Measurements from ENCODE around the gene MAGI2. TPM values are rescaled to one million over a fixed set of nuclear protein-coding genes. Genes with fewer than 3 reads are reported as not detected.

The MAGI2 gene
- polyA plus RNA-seq, 3 donors = 0.03 to 0.11 TPM; not detected in 1

DNA sequence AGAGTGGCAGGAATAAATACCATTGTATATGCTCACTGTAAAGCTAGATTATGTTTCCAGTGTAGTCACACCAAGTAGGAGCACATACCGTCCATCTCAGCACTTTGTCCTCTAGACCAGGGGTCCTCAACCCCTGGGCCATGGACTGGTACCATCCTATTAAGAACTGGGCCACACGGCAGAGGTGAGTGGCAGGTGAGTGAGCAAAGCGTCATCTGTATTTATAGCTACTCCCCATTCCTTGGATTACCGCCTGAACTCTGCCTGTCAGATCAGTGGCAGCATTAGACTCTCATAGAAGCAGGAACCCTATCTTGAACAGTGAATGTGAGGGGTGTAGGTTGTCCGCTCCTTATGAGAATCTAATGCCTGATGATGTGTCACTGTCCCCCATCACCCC, 735.3 kb downstream of the MAGI2 start:
- intact Hi-C loops (cut with micrococcal nuclease) = no loop called here
- Histone ChIP-seq H3K36me3 (replicated peaks in 1 of 2; ENCODE audit: control insufficient read depth in 1 of 2, insufficient read depth in 2 of 2, low read length in 2 of 2) (no peaks in the 10 kb centered on the region), H4K20me1 (ENCODE audit: insufficient read depth, low read length) (no peaks in the 10 kb centered on the region), H3K9me3 (replicated peaks in 1 of 2; ENCODE audit: control insufficient read depth in 1 of 2, insufficient read depth in 1 of 2, low read length in 2 of 2) (peaks cover 0 to 8% of the 10 kb centered on the region in 2 donors), H3K4me3 (replicated peaks in 1 of 3; ENCODE audit: low read depth in 2 of 3, low read length in 3 of 3) (no peak overlapping the region), H2AFZ (ENCODE audit: insufficient read depth, low read depth, low read length, poor library complexity, severe bottlenecking) (no peak overlapping the region), H3K4me2 (replicated peaks; ENCODE audit: extremely low read depth, low read length, poor library complexity, severe bottlenecking) (no peak overlapping the region), H3K9ac (ENCODE audit: insufficient read depth, low read length, poor library complexity, severe bottlenecking) (no peak overlapping the region), H3K4me1 (ENCODE audit: control insufficient read depth in 1 of 2, insufficient read depth in 2 of 2, low read length in 2 of 2) (no peaks in the 10 kb centered on the region), H3K27ac (ENCODE audit: low read depth in 1 of 2, low read length in 2 of 2) (no peak overlapping the region), H3K27me3 (ENCODE audit: control insufficient read depth in 2 of 2, insufficient read depth in 2 of 2, low read length in 2 of 2) (no peaks in the 10 kb centered on the region), H3K79me2 (ENCODE audit: insufficient read depth, low read length) (no peaks in the 10 kb centered on the region)
- WGBS (ENCODE audit: insufficient coverage) = 90% methylated on average over 2 of the region's 5 CpGs
- Mint-ChIP-seq H3K4me1 (no peaks in the 10 kb centered on the region), H3K36me3 (no peaks in the 10 kb centered on the region), H3K9me3 (peaks cover 0 to 7% (median 3%) of the 10 kb centered on the region in 7 donors), H3K27me3 (ENCODE audit: low read depth in 3 of 3) (no peaks in the 10 kb centered on the region), H3K27ac (no peak overlapping the region), H3K4me3 (no peak overlapping the region)
- TF ChIP-seq, protein P1, sequence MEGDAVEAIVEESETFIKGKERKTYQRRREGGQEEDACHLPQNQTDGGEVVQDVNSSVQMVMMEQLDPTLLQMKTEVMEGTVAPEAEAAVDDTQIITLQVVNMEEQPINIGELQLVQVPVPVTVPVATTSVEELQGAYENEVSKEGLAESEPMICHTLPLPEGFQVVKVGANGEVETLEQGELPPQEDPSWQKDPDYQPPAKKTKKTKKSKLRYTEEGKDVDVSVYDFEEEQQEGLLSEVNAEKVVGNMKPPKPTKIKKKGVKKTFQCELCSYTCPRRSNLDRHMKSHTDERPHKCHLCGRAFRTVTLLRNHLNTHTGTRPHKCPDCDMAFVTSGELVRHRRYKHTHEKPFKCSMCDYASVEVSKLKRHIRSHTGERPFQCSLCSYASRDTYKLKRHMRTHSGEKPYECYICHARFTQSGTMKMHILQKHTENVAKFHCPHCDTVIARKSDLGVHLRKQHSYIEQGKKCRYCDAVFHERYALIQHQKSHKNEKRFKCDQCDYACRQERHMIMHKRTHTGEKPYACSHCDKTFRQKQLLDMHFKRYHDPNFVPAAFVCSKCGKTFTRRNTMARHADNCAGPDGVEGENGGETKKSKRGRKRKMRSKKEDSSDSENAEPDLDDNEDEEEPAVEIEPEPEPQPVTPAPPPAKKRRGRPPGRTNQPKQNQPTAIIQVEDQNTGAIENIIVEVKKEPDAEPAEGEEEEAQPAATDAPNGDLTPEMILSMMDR (IDR thresholded peaks at IDR 0.05) = no peak
- no peak for DNase-seq

DNA sequence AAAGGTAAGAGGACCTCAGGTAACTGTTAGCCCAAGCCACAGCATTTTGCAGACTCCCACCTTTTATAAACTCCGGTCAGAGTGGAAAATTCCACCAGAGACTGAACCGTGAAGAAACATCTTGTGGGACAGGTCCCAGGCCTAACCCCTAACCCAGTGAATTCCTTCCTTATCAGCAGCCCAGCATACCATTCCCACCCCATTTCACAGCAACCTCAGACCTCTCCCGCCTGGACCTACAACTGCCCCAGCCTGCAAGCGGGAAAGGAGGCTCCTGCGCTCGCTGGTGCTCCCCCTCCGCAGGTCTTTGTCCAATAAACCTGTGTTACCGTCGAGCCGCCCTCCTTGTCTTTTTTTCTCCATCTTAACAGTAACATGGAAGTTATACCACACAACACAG, 736.6 kb downstream of the MAGI2 start:
- H2AFZ ChIP-seq (ENCODE audit: insufficient read depth, low read depth, low read length, poor library complexity, severe bottlenecking) = no peak overlapping the region
- no peaks in the 10 kb centered on the region for H3K4me1 ChIP-seq (ENCODE audit: control insufficient read depth in 1 of 2, insufficient read depth in 2 of 2, low read length in 2 of 2)
- intact Hi-C loops (cut with micrococcal nuclease) = no loop called here
- Mint-ChIP-seq H3K27ac (no peak overlapping the region), H3K4me1 (no peaks in the 10 kb centered on the region), H3K4me3 (no peak overlapping the region), H3K27me3 (ENCODE audit: low read depth in 3 of 3) (no peaks in the 10 kb centered on the region), H3K9me3 (peaks cover 0 to 7% (median 2%) of the 10 kb centered on the region in 7 donors), H3K36me3 (no peaks in the 10 kb centered on the region)
- WGBS (ENCODE audit: insufficient coverage) = 90% methylated on average over 7 of the region's 10 CpGs
- no peaks in the 10 kb centered on the region for H3K27me3 ChIP-seq (ENCODE audit: control insufficient read depth in 2 of 2, insufficient read depth in 2 of 2, low read length in 2 of 2)
- H3K79me2 ChIP-seq (ENCODE audit: insufficient read depth, low read length) = no peaks in the 10 kb centered on the region
- no peak overlapping the region for H3K4me2 ChIP-seq (replicated peaks; ENCODE audit: extremely low read depth, low read length, poor library complexity, severe bottlenecking)
- no peaks in the 10 kb centered on the region for H4K20me1 ChIP-seq (ENCODE audit: insufficient read depth, low read length)
- DNase-seq = no peak
- H3K9ac ChIP-seq (ENCODE audit: insufficient read depth, low read length, poor library complexity, severe bottlenecking) = no peak overlapping the region
- no peak overlapping the region for H3K27ac ChIP-seq (ENCODE audit: low read depth in 1 of 2, low read length in 2 of 2)
- TF ChIP-seq, protein P1 (IDR thresholded peaks at IDR 0.05) = no peak
- peaks cover 0 to 8% of the 10 kb centered on the region in 2 donors for H3K9me3 ChIP-seq (replicated peaks in 1 of 2; ENCODE audit: control insufficient read depth in 1 of 2, insufficient read depth in 1 of 2, low read length in 2 of 2)
- no peaks in the 10 kb centered on the region for H3K36me3 ChIP-seq (replicated peaks in 1 of 2; ENCODE audit: control insufficient read depth in 1 of 2, insufficient read depth in 2 of 2, low read length in 2 of 2)
- no peak overlapping the region for H3K4me3 ChIP-seq (replicated peaks in 1 of 3; ENCODE audit: low read depth in 2 of 3, low read length in 3 of 3)

Data from CD14-positive monocyte (primary cell).